ENCODE results near the gene SORCS2. TPM values are rescaled to one million over a fixed set of nuclear protein-coding genes. Genes with fewer than 3 reads are reported as not detected.
A peak's percentile ranks its signal among the peaks of the same experiment; 100 is the strongest.

Gene SORCS2
- total and polyA plus RNA-seq, 7 donors, result 0.18 to 1.5 (median 0.36) TPM

DNA sequence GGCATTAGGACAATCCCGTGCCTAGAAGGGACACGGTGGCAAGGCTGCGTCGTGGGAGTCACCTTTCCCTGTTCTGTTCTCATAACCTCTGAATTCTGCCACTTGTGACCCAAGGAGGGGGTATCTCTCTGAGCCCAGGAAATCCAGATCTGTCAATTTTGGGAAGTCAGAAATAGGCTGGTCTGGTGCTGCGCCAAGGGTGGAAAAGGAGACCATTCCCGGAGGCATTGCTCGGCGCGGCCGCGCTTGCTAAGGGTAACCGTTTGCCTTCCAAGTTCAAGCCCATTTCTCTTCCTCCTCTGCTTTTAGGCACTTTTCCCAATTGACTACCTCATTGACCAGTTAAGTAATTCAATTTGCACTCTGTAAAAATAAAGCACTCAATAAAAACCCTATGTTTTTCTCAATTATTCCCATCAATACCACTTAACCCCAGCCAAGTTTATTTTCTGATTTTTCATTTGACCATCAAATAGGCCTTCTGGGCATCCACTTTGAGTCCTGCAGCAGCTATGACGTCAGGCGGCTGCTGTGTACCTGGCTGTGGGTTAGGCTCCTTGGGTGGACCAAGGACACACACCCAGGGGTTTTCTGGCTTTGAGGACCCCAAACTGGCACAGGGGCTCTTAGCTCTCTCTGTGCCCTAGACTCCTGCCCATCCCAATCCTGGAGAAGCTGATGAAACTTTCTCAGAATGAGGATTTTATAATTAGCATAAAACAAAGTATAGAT lies 12.5 kb downstream of the SORCS2 start:
- Histone ChIP-seq H3K4me1 (peaks cover 29% of the 10 kb centered on the region), H3K27ac (no peak overlapping the region), H3K4me3 (no peak overlapping the region), H3K36me3 (ENCODE audit: insufficient read depth in 1 of 2, low read depth in 1 of 2) (no peaks in the 10 kb centered on the region), H3K9me3 (no peaks in the 10 kb centered on the region), H3K27me3 (ENCODE audit: insufficient read depth in 3 of 3, low read length in 2 of 3) (no peaks in the 10 kb centered on the region)
- DNase-seq (no peak), ATAC-seq (no peak)
- 83 to 90% (median 88%) methylated on average over 14 of the region's 14 CpGs for WGBS, 3 donors
- intact Hi-C loops (cut with DNase I), result loop anchor here in 1 of 2 donors (5.0 kb wide), 1 partner anchor 47 kb away; no protein-coding TSS in a partner anchor
- TF ChIP-seq, protein P1, sequence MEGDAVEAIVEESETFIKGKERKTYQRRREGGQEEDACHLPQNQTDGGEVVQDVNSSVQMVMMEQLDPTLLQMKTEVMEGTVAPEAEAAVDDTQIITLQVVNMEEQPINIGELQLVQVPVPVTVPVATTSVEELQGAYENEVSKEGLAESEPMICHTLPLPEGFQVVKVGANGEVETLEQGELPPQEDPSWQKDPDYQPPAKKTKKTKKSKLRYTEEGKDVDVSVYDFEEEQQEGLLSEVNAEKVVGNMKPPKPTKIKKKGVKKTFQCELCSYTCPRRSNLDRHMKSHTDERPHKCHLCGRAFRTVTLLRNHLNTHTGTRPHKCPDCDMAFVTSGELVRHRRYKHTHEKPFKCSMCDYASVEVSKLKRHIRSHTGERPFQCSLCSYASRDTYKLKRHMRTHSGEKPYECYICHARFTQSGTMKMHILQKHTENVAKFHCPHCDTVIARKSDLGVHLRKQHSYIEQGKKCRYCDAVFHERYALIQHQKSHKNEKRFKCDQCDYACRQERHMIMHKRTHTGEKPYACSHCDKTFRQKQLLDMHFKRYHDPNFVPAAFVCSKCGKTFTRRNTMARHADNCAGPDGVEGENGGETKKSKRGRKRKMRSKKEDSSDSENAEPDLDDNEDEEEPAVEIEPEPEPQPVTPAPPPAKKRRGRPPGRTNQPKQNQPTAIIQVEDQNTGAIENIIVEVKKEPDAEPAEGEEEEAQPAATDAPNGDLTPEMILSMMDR (IDR thresholded peaks at IDR 0.05), result no peak

DNA sequence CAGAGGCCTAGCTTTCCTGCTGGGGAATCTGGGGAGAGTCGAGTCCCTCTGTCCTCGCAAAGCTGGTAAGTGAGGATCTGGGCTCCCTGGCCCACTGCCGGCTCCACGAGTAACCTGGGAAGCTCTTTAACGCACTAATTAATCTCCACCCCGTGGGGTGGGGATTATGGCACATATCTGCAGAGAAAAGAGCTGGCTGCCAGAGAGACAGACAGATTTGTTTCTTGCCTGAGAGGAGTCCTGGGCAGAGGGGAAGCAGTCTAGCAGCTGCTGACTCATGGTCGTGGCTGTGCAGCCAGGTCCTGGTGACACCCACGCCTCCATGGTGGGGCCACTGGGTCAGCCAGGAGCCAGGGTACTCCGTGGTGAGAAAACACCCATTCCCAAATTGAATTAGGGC lies 14.0 kb downstream of the SORCS2 start:
- Histone ChIP-seq H3K27me3 (ENCODE audit: insufficient read depth in 3 of 3, low read length in 2 of 3) (no peaks in the 10 kb centered on the region), H3K36me3 (ENCODE audit: insufficient read depth in 1 of 2, low read depth in 1 of 2) (no peaks in the 10 kb centered on the region), H3K4me1 (peaks cover 29% of the 10 kb centered on the region), H3K9me3 (no peaks in the 10 kb centered on the region), H3K27ac (peak overlapping the region; percentile 37), H3K4me3 (no peak overlapping the region)
- WGBS, 3 donors, result 38 to 60% (median 43%) methylated on average over 9 of the region's 9 CpGs
- DNase-seq (peak in 1 of 2 donors; percentile 63), ATAC-seq (peak; percentile 62 to 65 (median 64))
- intact Hi-C loops (cut with DNase I), result loop anchor here in 1 of 2 donors (5.0 kb wide), 1 partner anchor 46 kb away; no protein-coding TSS in a partner anchor
- TF ChIP-seq, protein P1 (IDR thresholded peaks at IDR 0.05), result no peak

DNA sequence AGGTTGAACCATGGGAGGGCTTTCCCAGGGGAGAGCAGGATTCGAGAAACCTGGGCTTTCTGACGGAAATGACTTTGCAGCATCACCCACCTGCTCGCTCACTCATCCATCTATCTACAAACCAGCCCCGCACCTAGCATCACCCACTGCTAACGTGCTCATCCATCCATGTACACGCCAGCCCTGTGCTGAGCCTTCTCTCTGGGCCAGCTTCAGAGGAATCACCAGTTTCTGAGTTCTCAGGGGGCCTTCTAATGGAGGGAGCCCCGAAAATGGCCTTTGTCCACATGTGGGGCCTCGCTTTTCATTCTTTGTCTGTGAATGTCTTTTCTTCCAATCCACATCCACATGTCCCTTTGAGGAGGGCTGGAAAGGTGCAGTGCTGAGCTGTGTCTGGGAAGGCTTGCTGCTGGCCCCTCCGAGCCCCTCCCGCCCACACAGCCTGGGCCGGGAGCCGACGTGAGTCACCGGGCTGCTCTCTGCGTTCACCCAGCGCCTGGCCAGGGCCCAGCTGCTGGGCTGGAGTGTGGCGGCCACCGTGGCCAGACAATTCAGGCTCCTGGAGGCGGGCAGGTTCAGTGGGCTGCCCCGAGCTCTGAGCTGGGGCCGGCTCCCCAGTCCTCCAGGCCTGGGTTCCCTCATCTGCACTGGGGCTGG lies 14.7 kb downstream of the SORCS2 start:
- Histone ChIP-seq H3K4me1 (peaks cover 25% of the 10 kb centered on the region), H3K36me3 (ENCODE audit: insufficient read depth in 1 of 2, low read depth in 1 of 2) (no peaks in the 10 kb centered on the region), H3K27ac (peak overlapping the region; percentile 37), H3K4me3 (no peak overlapping the region), H3K9me3 (no peaks in the 10 kb centered on the region), H3K27me3 (ENCODE audit: insufficient read depth in 3 of 3, low read length in 2 of 3) (no peaks in the 10 kb centered on the region)
- ATAC-seq, result peak; percentile 95 to 100 (median 98)
- DNase-seq, result peak; percentile 89 to 92
- TF ChIP-seq, protein P1 (IDR thresholded peaks at IDR 0.05), result no peak
- intact Hi-C loops (cut with DNase I), result loop anchor here in 1 of 2 donors (5.0 kb wide), 1 partner anchor 45 kb away; no protein-coding TSS in a partner anchor
- 29 to 36% (median 29%) methylated on average over 18 to 21 of the region's 21 CpGs for WGBS, 3 donors

DNA sequence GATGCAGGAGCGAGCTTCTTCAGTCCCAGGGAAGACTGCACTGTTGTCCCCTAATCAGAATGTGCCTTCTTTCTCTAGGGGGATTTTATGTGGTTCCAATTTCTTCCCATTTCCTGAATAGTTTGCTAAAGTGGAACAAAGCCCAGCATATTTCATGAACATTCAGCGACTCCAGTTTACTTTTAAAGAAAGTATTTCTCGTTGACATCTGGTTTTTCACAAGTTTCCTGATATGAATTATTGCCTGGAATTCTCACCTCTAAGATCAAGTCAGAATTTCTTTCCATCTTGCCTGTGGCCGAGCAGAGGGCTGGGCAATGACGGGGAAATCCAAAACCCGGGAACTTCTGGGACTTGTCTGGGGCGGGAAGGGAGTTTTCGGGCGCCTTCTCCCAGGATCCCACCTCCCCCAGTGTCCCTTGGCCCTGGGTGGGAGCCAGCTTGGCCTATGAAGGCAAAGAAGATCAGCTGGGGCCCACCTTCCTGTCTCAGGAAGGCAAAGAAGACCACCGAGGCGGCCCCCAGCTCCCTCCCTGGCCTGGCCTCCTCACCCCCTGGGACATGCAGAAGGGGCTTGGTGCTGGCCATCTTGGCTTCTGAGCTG lies 15.4 kb downstream of the SORCS2 start:
- no peak overlapping the region for H3K27ac ChIP-seq
- TF ChIP-seq, protein P1 (IDR thresholded peaks at IDR 0.05), result no peak
- intact Hi-C loops (cut with DNase I), result loop anchor here in 1 of 2 donors (5.0 kb wide), 1 partner anchor 45 kb away; no protein-coding TSS in a partner anchor
- DNase-seq, result no peak
- peaks cover 23% of the 10 kb centered on the region for H3K4me1 ChIP-seq
- no peaks in the 10 kb centered on the region for H3K36me3 ChIP-seq (ENCODE audit: insufficient read depth in 1 of 2, low read depth in 1 of 2)
- ATAC-seq, result no peak
- H3K4me3 ChIP-seq, result no peak overlapping the region
- WGBS, 3 donors, result 69 to 80% (median 74%) methylated on average over 11 of the region's 11 CpGs
- no peaks in the 10 kb centered on the region for H3K27me3 ChIP-seq (ENCODE audit: insufficient read depth in 3 of 3, low read length in 2 of 3)
- no peaks in the 10 kb centered on the region for H3K9me3 ChIP-seq

Data from psoas muscle (tissue), 8 donors.